Nephron progenitor cell (in vitro differentiated cells): ENCODE data around the gene AMPD3.
A peak's percentile ranks its signal among the peaks of the same experiment; 100 is the strongest.
"Not testable (repeated sequence)": the region's sequence is repeated elsewhere in the genome, so short reads cannot be mapped to it uniquely, and the experiment has no call there.

Source experiments
- DNase-seq: peaks from one replicate; pipeline ENCODE4 v3.0.0; 2021
- H3K27ac Mint-ChIP-seq: 2 replicates; pipeline ENCODE4 v1.8.0; 2021; ENCODE audit warnings: mild to moderate bottlenecking, moderate library complexity, mixed read lengths
- H3K27me3 Mint-ChIP-seq: 2 replicates; pipeline ENCODE4 v1.8.0; 2021; ENCODE audit warnings: mild to moderate bottlenecking, low read depth, mixed read lengths; ENCODE audit not compliant: poor library complexity
- H3K36me3 Mint-ChIP-seq: 2 replicates; pipeline ENCODE4 v1.8.0; 2021; ENCODE audit warnings: low read depth, mixed read lengths
- H3K4me1 Mint-ChIP-seq: 2 replicates; pipeline ENCODE4 v1.8.0; 2021; ENCODE audit warnings: mixed read lengths
- H3K4me3 Mint-ChIP-seq: 2 replicates; pipeline ENCODE4 v1.8.0; 2021; ENCODE audit warnings: mild to moderate bottlenecking, moderate library complexity, mixed read lengths
- H3K9me3 Mint-ChIP-seq: 2 replicates; pipeline ENCODE4 v1.8.0; 2021; ENCODE audit warnings: mild to moderate bottlenecking, moderate library complexity, mixed read lengths
- TF ChIP-seq, protein P1 (sequence below): fragments of 200-600 bp; sonication (generic); IDR thresholded peaks from 2 replicates; pipeline ENCODE4 v1.5.0; 2021; ENCODE audit warnings: antibody characterized with exemption

The AMPD3 gene

DNA sequence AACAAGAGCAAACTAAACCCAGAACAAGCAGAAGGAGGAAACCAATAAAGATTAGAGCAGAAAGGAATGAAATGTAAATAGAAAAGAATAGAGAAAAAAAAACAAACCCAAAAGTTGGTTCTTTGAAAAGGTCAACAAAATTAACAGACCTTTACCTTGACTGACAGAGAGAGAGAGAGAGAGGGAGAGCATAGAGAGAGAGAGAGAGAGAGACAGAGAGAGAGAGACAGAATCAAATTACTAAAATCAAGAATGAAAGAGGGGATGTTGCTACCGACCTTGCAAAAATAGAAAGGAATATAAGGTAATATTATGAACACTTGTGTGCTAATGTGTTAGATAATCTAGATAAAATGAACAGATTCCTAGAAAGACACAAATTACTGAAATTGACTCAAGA lies 22.6 kb upstream of the AMPD3 start:
- H3K27me3 Mint-ChIP-seq: peaks cover 3% of the 10 kb centered on the region
- no peaks in the 10 kb centered on the region for H3K4me1 Mint-ChIP-seq
- no peak overlapping the region for H3K27ac Mint-ChIP-seq
- no peaks in the 10 kb centered on the region for H3K9me3 Mint-ChIP-seq
- no peak overlapping the region for H3K4me3 Mint-ChIP-seq
- DNase-seq: no peak
- TF ChIP-seq, protein P1, sequence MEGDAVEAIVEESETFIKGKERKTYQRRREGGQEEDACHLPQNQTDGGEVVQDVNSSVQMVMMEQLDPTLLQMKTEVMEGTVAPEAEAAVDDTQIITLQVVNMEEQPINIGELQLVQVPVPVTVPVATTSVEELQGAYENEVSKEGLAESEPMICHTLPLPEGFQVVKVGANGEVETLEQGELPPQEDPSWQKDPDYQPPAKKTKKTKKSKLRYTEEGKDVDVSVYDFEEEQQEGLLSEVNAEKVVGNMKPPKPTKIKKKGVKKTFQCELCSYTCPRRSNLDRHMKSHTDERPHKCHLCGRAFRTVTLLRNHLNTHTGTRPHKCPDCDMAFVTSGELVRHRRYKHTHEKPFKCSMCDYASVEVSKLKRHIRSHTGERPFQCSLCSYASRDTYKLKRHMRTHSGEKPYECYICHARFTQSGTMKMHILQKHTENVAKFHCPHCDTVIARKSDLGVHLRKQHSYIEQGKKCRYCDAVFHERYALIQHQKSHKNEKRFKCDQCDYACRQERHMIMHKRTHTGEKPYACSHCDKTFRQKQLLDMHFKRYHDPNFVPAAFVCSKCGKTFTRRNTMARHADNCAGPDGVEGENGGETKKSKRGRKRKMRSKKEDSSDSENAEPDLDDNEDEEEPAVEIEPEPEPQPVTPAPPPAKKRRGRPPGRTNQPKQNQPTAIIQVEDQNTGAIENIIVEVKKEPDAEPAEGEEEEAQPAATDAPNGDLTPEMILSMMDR: no peak
- H3K36me3 Mint-ChIP-seq: no peaks in the 10 kb centered on the region

DNA sequence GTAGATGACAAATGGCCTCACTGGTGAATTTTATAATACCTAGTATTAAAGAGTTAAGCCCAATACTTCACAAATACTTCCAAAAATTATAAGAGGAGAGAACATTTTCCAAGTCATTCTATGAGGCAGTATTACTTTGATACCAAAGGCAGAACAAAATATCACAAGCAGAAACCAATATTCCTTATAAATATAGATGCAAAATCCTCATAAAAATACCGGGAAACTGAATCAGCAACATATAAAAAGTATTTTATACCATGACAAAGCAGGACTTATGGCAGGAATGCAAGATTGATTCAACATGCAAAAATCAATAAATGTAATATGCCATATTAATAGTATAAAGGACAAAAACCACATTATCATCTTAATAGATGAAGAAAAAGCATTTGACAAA lies 22.1 kb upstream of the AMPD3 start:
- no peak overlapping the region for H3K4me3 Mint-ChIP-seq
- TF ChIP-seq, protein P1: no peak
- no peaks in the 10 kb centered on the region for H3K36me3 Mint-ChIP-seq
- DNase-seq: no peak
- no peaks in the 10 kb centered on the region for H3K4me1 Mint-ChIP-seq
- no peaks in the 10 kb centered on the region for H3K9me3 Mint-ChIP-seq
- H3K27me3 Mint-ChIP-seq: peaks cover 3% of the 10 kb centered on the region
- H3K27ac Mint-ChIP-seq: no peak overlapping the region

DNA sequence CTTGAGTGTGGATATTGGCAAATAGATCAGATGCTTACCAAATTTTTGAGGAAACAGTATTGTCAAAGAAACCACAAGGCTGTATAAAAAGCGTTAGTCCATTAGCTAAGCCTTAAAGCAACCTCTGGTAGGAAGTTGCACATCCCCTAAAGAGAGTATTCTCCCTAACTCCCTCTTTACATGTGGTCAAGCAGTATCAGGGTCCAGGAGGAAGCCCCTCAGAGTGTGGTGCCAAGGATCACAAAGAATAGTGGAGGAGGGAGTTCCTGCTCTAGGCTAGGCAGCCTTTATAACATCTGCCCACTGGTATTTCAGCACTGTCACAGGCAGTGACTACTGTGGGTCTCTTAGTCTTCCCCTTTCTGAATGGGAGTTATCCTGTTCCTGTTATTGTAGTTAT lies 18.8 kb upstream of the AMPD3 start:
- Mint-ChIP-seq H3K4me1 (peaks cover 17% of the 10 kb centered on the region), H3K36me3 (no peaks in the 10 kb centered on the region), H3K4me3 (no peak overlapping the region), H3K9me3 (no peaks in the 10 kb centered on the region), H3K27me3 (peaks cover 3% of the 10 kb centered on the region), H3K27ac (peak overlapping the region; percentile 8)
- TF ChIP-seq, protein P1: no peak
- DNase-seq: no peak

DNA sequence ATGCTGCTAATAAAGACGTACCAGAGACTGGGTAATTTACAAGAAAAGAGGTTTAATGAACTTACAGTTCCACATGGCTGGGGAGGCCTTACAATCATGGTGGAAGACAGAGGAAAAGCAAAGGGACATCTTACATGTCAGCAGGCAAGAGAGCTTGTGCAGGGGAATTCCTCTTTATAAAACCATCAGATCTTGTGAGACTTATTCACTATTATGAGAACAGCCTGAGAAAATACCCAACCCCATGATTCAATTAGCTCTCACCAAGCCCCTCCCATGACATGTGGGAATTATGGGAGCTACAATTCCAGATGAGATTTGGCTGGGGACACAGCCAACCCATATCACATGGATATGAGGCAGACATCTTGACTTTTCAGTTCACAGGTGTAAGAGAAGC lies 18.4 kb upstream of the AMPD3 start:
- H3K4me3 Mint-ChIP-seq, DNase-seq, H3K27me3 Mint-ChIP-seq, H3K9me3 Mint-ChIP-seq, H3K36me3 Mint-ChIP-seq: not testable (repeated sequence)
- H3K4me1 Mint-ChIP-seq: peaks cover 17% of the 10 kb centered on the region
- H3K27ac Mint-ChIP-seq: peak overlapping the region; percentile 8

DNA sequence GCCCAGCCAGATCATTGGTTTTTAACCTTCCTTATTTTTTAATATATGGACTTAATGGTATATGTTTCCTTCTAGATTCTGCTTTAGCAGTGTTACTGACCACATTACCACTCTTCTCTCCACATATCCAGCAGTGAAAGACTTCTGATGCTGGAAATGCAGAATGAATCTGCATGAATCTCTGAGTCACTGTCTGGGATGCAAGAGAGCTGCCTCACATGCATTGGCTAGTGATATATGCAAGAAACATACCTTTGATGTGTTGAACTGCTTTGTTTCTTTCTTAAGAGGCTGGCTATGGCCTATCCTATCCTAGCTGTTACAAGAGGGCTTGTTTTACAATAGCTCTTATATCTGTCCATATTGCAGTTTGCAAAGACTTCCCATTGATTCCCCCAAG lies 16.6 kb upstream of the AMPD3 start:
- Mint-ChIP-seq H3K36me3 (no peaks in the 10 kb centered on the region), H3K27me3 (no peaks in the 10 kb centered on the region), H3K4me1 (peaks cover 21% of the 10 kb centered on the region), H3K27ac (no peak overlapping the region), H3K9me3 (no peaks in the 10 kb centered on the region), H3K4me3 (no peak overlapping the region)
- TF ChIP-seq, protein P1: no peak
- DNase-seq: no peak

DNA sequence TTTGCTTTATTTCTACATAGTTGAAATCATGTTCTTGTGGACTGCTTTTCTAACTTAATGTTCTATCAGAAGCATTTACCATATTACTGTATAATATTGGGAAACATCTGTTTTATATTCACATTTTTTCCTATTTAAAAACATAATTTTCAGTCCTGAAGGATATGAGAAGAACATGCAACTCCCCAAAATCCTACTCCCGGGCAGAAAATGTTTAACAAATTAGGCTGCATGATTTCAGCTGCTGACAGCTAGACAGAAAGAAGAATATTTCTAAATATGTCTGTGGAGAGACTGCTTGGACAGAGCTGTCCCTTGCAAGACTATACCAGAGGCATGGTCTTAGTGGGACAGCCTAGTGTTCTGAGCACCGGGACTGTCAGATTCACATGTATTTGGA lies 15.7 kb upstream of the AMPD3 start:
- H3K27ac Mint-ChIP-seq: peak overlapping the region; percentile 85

More for the DNA sequence above, 15.7 kb upstream of the AMPD3 start:
- Mint-ChIP-seq H3K9me3 (no peaks in the 10 kb centered on the region), H3K4me1 (peaks cover 21% of the 10 kb centered on the region), H3K4me3 (no peak overlapping the region), H3K27me3 (no peaks in the 10 kb centered on the region), H3K36me3 (no peaks in the 10 kb centered on the region)
- no peak for DNase-seq
- TF ChIP-seq, protein P1: no peak
